Measurements from ENCODE around the gene ZFYVE28. TPM values are rescaled to one million over a fixed set of nuclear protein-coding genes. Genes with fewer than 3 reads are reported as not detected.
"Not testable (repeated sequence)": the region's sequence is repeated elsewhere in the genome, so short reads cannot be mapped to it uniquely, and the experiment has no call there.

The ZFYVE28 gene
- total and polyA plus RNA-seq, 12 donors, result 4.3 to 24.6 (median 16.0) TPM

DNA sequence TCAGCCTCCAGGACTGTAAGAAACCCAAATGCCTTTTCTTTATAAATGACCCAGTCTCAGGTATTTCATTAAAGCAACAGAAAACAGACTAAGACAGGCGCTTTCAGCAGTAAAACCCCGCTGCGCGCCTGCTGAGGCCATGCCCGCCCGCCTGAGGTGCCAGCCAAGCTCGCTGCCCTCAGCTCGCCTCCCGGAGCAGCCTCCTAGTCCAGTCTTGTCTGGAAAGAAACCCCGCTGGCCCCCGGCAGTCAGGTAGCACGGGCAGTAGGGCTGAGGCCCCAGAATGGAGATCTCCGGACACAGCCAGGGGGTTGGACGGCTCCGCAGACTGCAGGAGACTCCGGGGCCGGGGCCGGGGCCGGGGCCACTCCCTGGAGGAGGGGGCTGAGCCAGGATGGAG is 31.7 kb downstream of the ZFYVE28 start:
- Histone ChIP-seq H3K36me3 (replicated peaks in 1 of 2) (no peaks in the 10 kb centered on the region), H3K27me3 (no peaks in the 10 kb centered on the region), H3K9me3 (replicated peaks in 1 of 3) (no peaks in the 10 kb centered on the region), H3K4me1 (replicated peaks in 1 of 2) (no peaks in the 10 kb centered on the region), H3K27ac (no peak overlapping the region), H3K4me3 (no peak overlapping the region)
- TF ChIP-seq, protein P1, sequence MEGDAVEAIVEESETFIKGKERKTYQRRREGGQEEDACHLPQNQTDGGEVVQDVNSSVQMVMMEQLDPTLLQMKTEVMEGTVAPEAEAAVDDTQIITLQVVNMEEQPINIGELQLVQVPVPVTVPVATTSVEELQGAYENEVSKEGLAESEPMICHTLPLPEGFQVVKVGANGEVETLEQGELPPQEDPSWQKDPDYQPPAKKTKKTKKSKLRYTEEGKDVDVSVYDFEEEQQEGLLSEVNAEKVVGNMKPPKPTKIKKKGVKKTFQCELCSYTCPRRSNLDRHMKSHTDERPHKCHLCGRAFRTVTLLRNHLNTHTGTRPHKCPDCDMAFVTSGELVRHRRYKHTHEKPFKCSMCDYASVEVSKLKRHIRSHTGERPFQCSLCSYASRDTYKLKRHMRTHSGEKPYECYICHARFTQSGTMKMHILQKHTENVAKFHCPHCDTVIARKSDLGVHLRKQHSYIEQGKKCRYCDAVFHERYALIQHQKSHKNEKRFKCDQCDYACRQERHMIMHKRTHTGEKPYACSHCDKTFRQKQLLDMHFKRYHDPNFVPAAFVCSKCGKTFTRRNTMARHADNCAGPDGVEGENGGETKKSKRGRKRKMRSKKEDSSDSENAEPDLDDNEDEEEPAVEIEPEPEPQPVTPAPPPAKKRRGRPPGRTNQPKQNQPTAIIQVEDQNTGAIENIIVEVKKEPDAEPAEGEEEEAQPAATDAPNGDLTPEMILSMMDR (IDR thresholded peaks at IDR 0.05), result no peak
- TF ChIP-seq POLR2A (IDR thresholded peaks at IDR 0.05), result no peak
- intact Hi-C loops (cut with DNase I), result no loop called here
- 93 to 100% (median 95%) methylated on average over 1 to 19 of the region's 19 CpGs for WGBS, 4 donors
- no peak for DNase-seq

DNA sequence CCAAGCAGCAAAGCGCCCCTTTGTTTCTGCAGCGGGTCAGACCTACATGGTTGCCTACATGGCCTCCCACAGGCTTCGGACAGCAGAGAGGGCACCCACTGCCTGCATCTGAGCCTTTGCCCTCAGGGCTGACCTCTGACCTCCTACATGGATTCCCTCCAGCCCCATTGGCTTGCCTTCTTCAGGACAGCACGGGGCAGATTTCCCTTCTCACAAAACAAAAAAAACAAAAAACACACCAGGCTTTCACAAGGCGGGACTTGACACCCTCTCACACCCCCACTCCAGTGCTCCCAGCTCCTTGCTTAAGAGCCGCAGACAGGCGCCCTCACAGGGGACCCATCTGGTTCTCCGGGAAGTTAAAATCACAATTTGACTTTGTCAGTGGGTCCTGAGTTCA is 32.9 kb downstream of the ZFYVE28 start:
- Histone ChIP-seq H3K4me1 (replicated peaks in 1 of 2) (no peaks in the 10 kb centered on the region), H3K27ac (no peak overlapping the region), H3K27me3 (no peaks in the 10 kb centered on the region), H3K4me3 (no peak overlapping the region), H3K36me3 (replicated peaks in 1 of 2) (no peaks in the 10 kb centered on the region), H3K9me3 (replicated peaks in 1 of 3) (no peaks in the 10 kb centered on the region)
- intact Hi-C loops (cut with DNase I), result no loop called here
- no peak for DNase-seq
- 87 to 92% (median 89%) methylated on average over 7 to 8 of the region's 8 CpGs for WGBS, 4 donors
- TF ChIP-seq, protein P1 (IDR thresholded peaks at IDR 0.05), result no peak
- TF ChIP-seq POLR2A (IDR thresholded peaks at IDR 0.05), result no peak

DNA sequence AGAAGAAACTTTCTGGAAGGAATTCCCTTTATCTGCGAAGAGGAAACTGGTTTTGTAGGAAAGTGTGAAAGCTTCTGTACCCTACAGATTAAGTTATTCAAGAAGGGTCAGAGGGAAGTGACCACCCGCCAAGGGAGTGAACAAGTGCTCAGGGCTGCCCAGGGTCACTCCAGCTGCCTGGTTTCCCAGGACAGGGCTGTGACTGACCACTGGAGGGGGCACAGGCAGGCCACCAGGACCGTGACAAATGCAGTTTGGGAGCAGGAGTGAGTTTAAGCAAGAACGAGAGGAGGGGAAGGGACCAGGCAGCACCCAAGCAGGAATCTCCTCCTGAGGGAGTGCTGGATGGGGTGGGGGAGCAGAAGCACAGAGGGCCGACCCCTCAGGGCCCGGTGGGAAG is 34.2 kb downstream of the ZFYVE28 start:
- H3K9me3 ChIP-seq (replicated peaks in 1 of 3), result no peaks in the 10 kb centered on the region
- DNase-seq, result no peak
- H3K36me3 ChIP-seq (replicated peaks in 1 of 2), result no peaks in the 10 kb centered on the region
- intact Hi-C loops (cut with DNase I), result no loop called here
- TF ChIP-seq, protein P1 (IDR thresholded peaks at IDR 0.05), result no peak
- no peak for TF ChIP-seq POLR2A (IDR thresholded peaks at IDR 0.05)
- WGBS, 4 donors, result 80 to 88% (median 85%) methylated on average over 6 of the region's 6 CpGs
- H3K27me3 ChIP-seq, result no peaks in the 10 kb centered on the region
- no peak overlapping the region for H3K4me3 ChIP-seq
- no peak overlapping the region for H3K27ac ChIP-seq
- no peaks in the 10 kb centered on the region for H3K4me1 ChIP-seq (replicated peaks in 1 of 2)

- intact Hi-C loops (cut with DNase I), result no loop called here
Observed at GRCh38 chr4:2383760-2384159, 34.7 kb downstream of the ZFYVE28 start.

GRCh38 chr4:2383220-2383631 is 35.2 kb downstream of the ZFYVE28 start:
- intact Hi-C loops (cut with DNase I); H3K9me3 ChIP-seq (replicated peaks in 1 of 3); H3K27ac ChIP-seq; DNase-seq; H3K27me3 ChIP-seq; H3K4me1 ChIP-seq (replicated peaks in 1 of 2); H3K4me3 ChIP-seq; H3K36me3 ChIP-seq (replicated peaks in 1 of 2): not testable (repeated sequence)
- 85 to 94% (median 90%) methylated on average over 8 of the region's 8 CpGs for WGBS, 4 donors

More at GRCh38 chr4:2383760-2384159, 34.7 kb downstream of the ZFYVE28 start:
- Histone ChIP-seq H3K27ac (no peak overlapping the region), H3K36me3 (replicated peaks in 1 of 2) (no peaks in the 10 kb centered on the region), H3K4me3 (no peak overlapping the region), H3K27me3 (no peaks in the 10 kb centered on the region), H3K4me1 (replicated peaks in 1 of 2) (no peaks in the 10 kb centered on the region), H3K9me3 (replicated peaks in 1 of 3) (no peaks in the 10 kb centered on the region)
- TF ChIP-seq POLR2A (IDR thresholded peaks at IDR 0.05), result no peak
- TF ChIP-seq, protein P1 (IDR thresholded peaks at IDR 0.05), result no peak
- no peak for DNase-seq
- 91 to 98% (median 93%) methylated on average over 4 to 5 of the region's 5 CpGs for WGBS, 4 donors

GRCh38 chr4:2382769-2383202 is 35.7 kb downstream of the ZFYVE28 start:
- H3K4me3 ChIP-seq; H3K36me3 ChIP-seq (replicated peaks in 1 of 2); DNase-seq; H3K9me3 ChIP-seq (replicated peaks in 1 of 3); H3K4me1 ChIP-seq (replicated peaks in 1 of 2); intact Hi-C loops (cut with DNase I); H3K27ac ChIP-seq; H3K27me3 ChIP-seq: not testable (repeated sequence)
- 75 to 86% (median 84%) methylated on average over 7 of the region's 7 CpGs for WGBS, 4 donors

DNA sequence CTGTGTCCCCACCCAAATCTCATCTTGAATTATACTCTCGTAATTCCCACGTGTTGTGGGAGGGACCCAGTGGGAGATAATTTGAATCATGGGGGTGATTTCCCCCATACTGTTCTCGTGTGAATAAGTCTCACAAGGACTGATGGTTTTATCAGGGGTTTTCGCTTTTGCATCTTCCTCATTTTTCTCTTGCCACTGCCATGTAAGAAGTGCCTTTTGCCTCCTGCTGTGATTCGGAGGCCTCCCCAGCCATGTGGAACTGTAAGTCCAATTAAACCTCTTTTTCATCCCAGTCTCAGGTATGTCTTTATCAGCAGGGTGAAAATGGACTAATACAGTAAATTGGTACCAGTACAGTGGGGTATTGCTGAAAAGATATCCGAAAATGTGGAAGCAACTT is 37.9 kb downstream of the ZFYVE28 start:
- H3K27me3 ChIP-seq; H3K4me1 ChIP-seq (replicated peaks in 1 of 2); H3K27ac ChIP-seq; H3K4me3 ChIP-seq; intact Hi-C loops (cut with DNase I); H3K9me3 ChIP-seq (replicated peaks in 1 of 3); DNase-seq; H3K36me3 ChIP-seq (replicated peaks in 1 of 2): not testable (repeated sequence)
- 86 to 89% (median 88%) methylated on average over 6 of the region's 6 CpGs for WGBS, 4 donors

Measured in adrenal gland (tissue), 12 donors.